HepG2 (cell line): ENCODE data around the gene UBE2E1. TPM values are rescaled to one million over a fixed set of nuclear protein-coding genes. Genes with fewer than 3 reads are reported as not detected.

Experiments used
- ATAC-seq: fragments of 200-7000 bp; cut with Tn5 transposase; 3 replicates; pipeline ENCODE4 v1.9.1; 2020; ENCODE audit warnings: mild to moderate bottlenecking, moderate library complexity
- BruUV-seq: library from RNA; stranded (reverse); fragments of 400-500 nt; replicated peaks from 2 replicates; lab custom pipeline; 2021; lab: Mats Ljungman, UMichigan
- CTCF ChIA-PET: fragments of 300-600 bp; formaldehyde crosslinking; extraction: SDS; loops from one replicate; lab custom pipeline; 2021; ENCODE audit warnings: low total read pairs, inconsistent platforms, low intra/inter-chr PET ratio; lab: Yijun Ruan, JAX
- POLR2A ChIA-PET: fragments of 350-600 bp; sonication (Branson Sonifier 250); formaldehyde crosslinking; loops from one replicate; lab custom pipeline; 2020; ENCODE audit warnings: antibody characterized with exemption, inconsistent platforms; lab: Yijun Ruan, JAX
- DNase-seq: peaks from one replicate; pipeline ENCODE4 v3.0.0-alpha.2; 2015; ENCODE audit warnings: low spot score
- FAIRE-seq: peaks from 3 replicates; lab custom pipeline; 2011; peaks lifted over from hg19 to GRCh38; lab: Jason Lieb, UNC
- H2AFZ ChIP-seq: one replicate; pipeline ENCODE4 v1.6.1; 2011; ENCODE audit warnings: low read length, inconsistent platforms
- H3K27ac ChIP-seq: fragments of 300-600 bp; 3 replicates; pipeline ENCODE4 v1.8.0; 2011; ENCODE audit warnings: mixed run types, mild to moderate bottlenecking, mixed read lengths, low read length, inconsistent platforms; ENCODE audit not compliant: insufficient read depth; ENCODE audit errors: extremely low read length
- H3K27me3 ChIP-seq, 2 experiments: fragments of 200-600 bp in 1 of 2; 2 replicates in 1 of 2; 3 replicates in 1 of 2; pipeline versions ENCODE4 v1.6.0 to v1.8.0; 2011; ENCODE audit warnings: low read length in 2 of 2, mild to moderate bottlenecking in 2 of 2, moderate library complexity in 2 of 2, inconsistent platforms in 1 of 2; ENCODE audit not compliant: insufficient read depth in 2 of 2, control insufficient read depth in 1 of 2
- H3K36me3 ChIP-seq, 2 experiments: fragments of 200-600 bp in 1 of 2; replicated peaks in 1 of 2; 2 replicates in 1 of 2; 3 replicates in 1 of 2; pipeline versions ENCODE4 v1.5.1 to v1.8.0; 2011; ENCODE audit warnings: low read length in 2 of 2, inconsistent platforms in 1 of 2; ENCODE audit not compliant: insufficient read depth in 2 of 2, control insufficient read depth in 1 of 2
- H3K4me1 ChIP-seq: 2 replicates; pipeline ENCODE4 v1.5.1; 2012; ENCODE audit warnings: low read length, inconsistent platforms; ENCODE audit not compliant: insufficient read depth
- H3K4me2 ChIP-seq: 2 replicates; pipeline ENCODE4 v1.6.0; 2011; ENCODE audit warnings: low read depth, low read length, inconsistent platforms
- H3K4me3 ChIP-seq, 3 experiments: fragments of 200-600 bp in 1 of 3; sonication (generic), shearing (Covaris generic) in 1 of 3; replicated peaks in 1 of 3; 2 replicates each; pipeline ENCODE4 v1.5.1; 2011 to 2016; ENCODE audit warnings: low read length in 3 of 3, inconsistent platforms in 2 of 3, low read depth in 2 of 3, mild to moderate bottlenecking in 2 of 3, control low read depth in 1 of 3, mixed read lengths in 1 of 3; ENCODE audit not compliant: insufficient read depth in 1 of 3
- H3K79me2 ChIP-seq: one replicate; pipeline ENCODE4 v1.6.1; 2011; ENCODE audit warnings: low read length, inconsistent platforms; ENCODE audit not compliant: insufficient read depth
- H3K9ac ChIP-seq: 2 replicates; pipeline ENCODE4 v1.6.0; 2011; ENCODE audit warnings: mild to moderate bottlenecking, low read depth, low read length, inconsistent platforms; ENCODE audit not compliant: insufficient read depth
- H3K9me3 ChIP-seq: 2 replicates; pipeline ENCODE4 v1.5.1; 2012; ENCODE audit warnings: mild to moderate bottlenecking, low read length
- H4K20me1 ChIP-seq: 2 replicates; pipeline ENCODE4 v1.6.0; 2011; ENCODE audit warnings: inconsistent platforms, mild to moderate bottlenecking, low read length, moderate library complexity; ENCODE audit not compliant: insufficient read depth
- AHDC1 ChIP-seq: sonication (generic); formaldehyde crosslinking; IDR thresholded peaks from 2 replicates; pipeline ENCODE4 v1.5.1; 2020; ENCODE audit warnings: mild to moderate bottlenecking, missing genetic modification reagents, borderline replicate concordance
- AHR ChIP-seq: IDR thresholded peaks from 2 replicates; pipeline ENCODE4 v1.6.1; 2018; ENCODE audit warnings: missing genetic modification reagents, missing compliant biosample characterization
- ATF5 ChIP-seq: sonication (generic); formaldehyde crosslinking; IDR thresholded peaks from 2 replicates; pipeline ENCODE4 v1.4.0; 2020; ENCODE audit warnings: mild to moderate bottlenecking, low read depth, missing genetic modification reagents
- CAMTA2 ChIP-seq: sonication (generic); formaldehyde crosslinking; IDR thresholded peaks from 2 replicates; pipeline ENCODE4 v1.4.0; 2020; ENCODE audit warnings: mild to moderate bottlenecking, missing genetic modification reagents, borderline replicate concordance
- CEBPG ChIP-seq: IDR thresholded peaks from 2 replicates; pipeline ENCODE4 v1.6.1; 2016
- HDAC2 ChIP-seq: sonication (generic); formaldehyde crosslinking; IDR thresholded peaks from 2 replicates; pipeline ENCODE4 v1.4.0; 2020; ENCODE audit warnings: missing genetic modification reagents
- NFIC ChIP-seq: IDR thresholded peaks from 2 replicates; pipeline ENCODE4 v1.6.1; 2012; ENCODE audit warnings: mild to moderate bottlenecking, low read length, inconsistent platforms
- RAD21 ChIP-seq: fragments of 450-650 bp; formaldehyde crosslinking; IDR thresholded peaks from 2 replicates; pipeline ENCODE4 v1.5.0; 2020; ENCODE audit warnings: mild to moderate bottlenecking
- SCMH1 ChIP-seq: sonication (generic); formaldehyde crosslinking; IDR thresholded peaks from 2 replicates; pipeline ENCODE4 v1.9.0; 2021; ENCODE audit warnings: missing genetic modification reagents, mild to moderate bottlenecking, borderline replicate concordance
- SETDB1 ChIP-seq: sonication (generic); formaldehyde crosslinking; IDR thresholded peaks from 2 replicates; pipeline ENCODE4 v1.5.1; 2020; ENCODE audit warnings: missing genetic modification reagents, mild to moderate bottlenecking, borderline replicate concordance
- ZBTB21 ChIP-seq: sonication (generic); formaldehyde crosslinking; IDR thresholded peaks from 2 replicates; pipeline ENCODE4 v1.4.0; 2020; ENCODE audit warnings: missing genetic modification reagents
- ZNF280D ChIP-seq: sonication (generic); formaldehyde crosslinking; IDR thresholded peaks from 2 replicates; pipeline ENCODE4 v1.5.1; 2020; ENCODE audit warnings: mild to moderate bottlenecking, missing genetic modification reagents
- ZNF510 ChIP-seq: sonication (generic); formaldehyde crosslinking; IDR thresholded peaks from 2 replicates; pipeline ENCODE4 v1.4.0; 2020; ENCODE audit warnings: low read depth, mild to moderate bottlenecking, missing genetic modification reagents
- WGBS: methylation state at CpG from one replicate; pipeline ENCODE4 v1.1.6; 2017; ENCODE audit warnings: low lambda C conversion rate; 5-methylcytosine and 5-hydroxymethylcytosine counted together
- in situ Hi-C: cut with HindIII; loops from 2 replicates; pipeline ENCODE4 v1.10.0; 2017; ENCODE audit warnings: low pct_unique_long_range_greater_than_20kb; ENCODE audit not compliant: extremely low pct_ligation_motif_present
- intact Hi-C: fragments of 100-400 bp; cut with micrococcal nuclease; formaldehyde crosslinking; loops from one replicate; pipeline ENCODE4 v1.10.0; 2022; ENCODE audit not compliant: unreplicated experiment
- polyA plus RNA-seq, 8 experiments: library from polyadenylated mRNA; depleted of rRNA in 3 of 8; stranded (reverse) in 7 of 8; unstranded in 1 of 8; fragments of >200 nt; fragmentation: Illumina TruSeq in 4 of 8; extraction: Trizol in 4 of 8; gene quantifications; 2 replicates each; pipeline versions ENCODE4 v1.2.1 to v1.2.3, GENCODE V29; 2011 to 2016; ENCODE audit warnings: low read depth in 4 of 8, missing spikeins in 1 of 8, mixed read lengths in 1 of 8; ENCODE audit not compliant: insufficient read depth in 1 of 8
- total RNA-seq, 5 experiments: library from RNA; depleted of rRNA; stranded (reverse); fragments of >200 nt; fragmentation: Illumina TruSeq; extraction: Trizol; gene quantifications; 2 replicates each; pipeline ENCODE4 v1.2.3, GENCODE V29; 2016; ENCODE audit warnings: low read depth in 1 of 5

The UBE2E1 gene
- total and polyA plus RNA-seq, 2 of the 13 experiments (the other 11 are each of a cell fraction or from before 2014, with no cell fraction given), result 55.4 to 61.8 TPM

GRCh38 chr3:23900744-23901143 lies 95.0 kb downstream of the UBE2E1 start:
- POLR2A ChIA-PET, result interaction anchor here (0.8 to 1.8 kb wide), 4 partner anchors 9 to 25 kb away, joined by 3 to 21 read pairs (median 4); partner anchors contain the start of genes NKIRAS1 and RPL15
- Histone ChIP-seq H3K79me2 (no peaks in the 10 kb centered on the region), H3K4me3 (no peak overlapping the region), H3K4me1 (peaks cover 10% of the 10 kb centered on the region), H3K36me3 (peaks cover 5 to 25% of the 10 kb centered on the region in 2 experiments; a peak in 4 of 5 replicates), H3K27me3 (no peaks in the 10 kb centered on the region), H3K9ac (no peak overlapping the region), H3K27ac (peak overlapping the region; percentile 26), H4K20me1 (no peaks in the 10 kb centered on the region), H2AFZ (no peak overlapping the region), H3K9me3 (no peaks in the 10 kb centered on the region), H3K4me2 (peak overlapping the region; percentile 12; the same call in 1 of the 2 replicates)
- CTCF ChIA-PET, result no interaction called here
- no TSS peak for BruUV-seq
- FAIRE-seq (no peak), ATAC-seq (peak; percentile 96), DNase-seq (peak; percentile 68)
- intact Hi-C loops, result no loop called here
- 64% methylated on average over 6 of the region's 6 CpGs for WGBS
- in situ Hi-C loops, result no loop called here
- peak; percentile 93 for TF ChIP-seq CEBPG (CRISPR knock-in tag)
- no peak for TF ChIP-seq ATF5 (CRISPR knock-in tag)
- TF ChIP-seq HDAC2, result peak; percentile 18; the same call in 1 of the 2 replicates
- no peak for TF ChIP-seq AHR (CRISPR knock-in tag)
- no peak for TF ChIP-seq SCMH1 (CRISPR knock-in tag)
- TF ChIP-seq ZBTB21 (CRISPR knock-in tag), result no peak
- TF ChIP-seq CAMTA2 (CRISPR knock-in tag), result no peak
- TF ChIP-seq SETDB1 (CRISPR knock-in tag), result no peak
- no peak for TF ChIP-seq ZNF510 (CRISPR knock-in tag)
- 0 out of 2 replicates have a peak, but pooled peaks have one; percentile 17 for TF ChIP-seq RAD21
- 0 out of 2 replicates have a peak, but pooled peaks have one; percentile 49 for TF ChIP-seq NFIC
- no peak for TF ChIP-seq ZNF280D (CRISPR knock-in tag)
- TF ChIP-seq AHDC1 (CRISPR knock-in tag), result peak; percentile 58; the same call in 1 of the 2 replicates
